ENCODE results near the gene RET.

The RET gene

DNA sequence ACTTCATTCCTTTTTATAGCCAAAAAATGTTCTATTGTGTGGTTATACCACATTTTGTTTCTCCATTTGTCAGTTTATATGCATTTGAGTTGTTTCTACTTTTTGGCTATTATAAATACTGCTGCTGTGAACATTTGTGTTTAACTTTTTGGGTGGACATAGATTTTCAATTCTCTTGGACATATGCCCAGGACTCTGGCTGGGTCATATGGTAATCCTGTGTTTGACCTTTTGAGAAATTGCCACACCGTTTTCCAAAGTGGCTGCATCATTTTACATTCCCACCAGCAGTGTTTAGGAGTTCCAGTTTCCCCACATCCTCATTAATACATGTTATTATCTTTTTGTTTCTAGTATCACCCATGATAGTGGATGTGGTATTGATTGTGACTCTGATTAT is 100.7 kb downstream of the RET start:
- DNase-seq: no peak

Data from activated CD4-positive, alpha-beta T cell treated with anti-CD3 and anti-CD28 coated beads, Interleukin-10, Interleukin-2, amounts not matched to agents 100 ng/mL and 50 ng/mL, durations not matched to agents 16 hours and 8 hours (primary cell).